ENCODE results near the gene RWDD3.

RWDD3 gene

DNA sequence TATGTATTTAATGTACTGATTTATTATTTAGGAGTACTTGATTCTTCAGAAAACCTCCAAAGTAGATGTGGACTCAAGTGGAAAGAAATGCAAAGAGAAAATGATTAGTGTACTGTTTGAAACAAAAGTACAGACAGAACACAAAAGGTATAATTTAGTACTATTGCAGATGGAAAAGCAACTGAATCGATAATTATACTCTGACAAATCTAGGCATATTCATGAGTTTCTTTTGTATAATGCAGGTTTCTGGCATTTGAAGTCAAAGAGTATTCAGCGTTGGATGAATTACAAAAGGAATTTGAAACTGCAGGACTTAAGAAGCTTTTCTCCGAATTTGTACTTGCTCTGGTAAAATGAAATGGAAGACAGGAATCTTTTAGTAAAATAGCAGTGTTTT, 12.5 kb downstream of the RWDD3 start:
- TF ChIP-seq, protein P1, sequence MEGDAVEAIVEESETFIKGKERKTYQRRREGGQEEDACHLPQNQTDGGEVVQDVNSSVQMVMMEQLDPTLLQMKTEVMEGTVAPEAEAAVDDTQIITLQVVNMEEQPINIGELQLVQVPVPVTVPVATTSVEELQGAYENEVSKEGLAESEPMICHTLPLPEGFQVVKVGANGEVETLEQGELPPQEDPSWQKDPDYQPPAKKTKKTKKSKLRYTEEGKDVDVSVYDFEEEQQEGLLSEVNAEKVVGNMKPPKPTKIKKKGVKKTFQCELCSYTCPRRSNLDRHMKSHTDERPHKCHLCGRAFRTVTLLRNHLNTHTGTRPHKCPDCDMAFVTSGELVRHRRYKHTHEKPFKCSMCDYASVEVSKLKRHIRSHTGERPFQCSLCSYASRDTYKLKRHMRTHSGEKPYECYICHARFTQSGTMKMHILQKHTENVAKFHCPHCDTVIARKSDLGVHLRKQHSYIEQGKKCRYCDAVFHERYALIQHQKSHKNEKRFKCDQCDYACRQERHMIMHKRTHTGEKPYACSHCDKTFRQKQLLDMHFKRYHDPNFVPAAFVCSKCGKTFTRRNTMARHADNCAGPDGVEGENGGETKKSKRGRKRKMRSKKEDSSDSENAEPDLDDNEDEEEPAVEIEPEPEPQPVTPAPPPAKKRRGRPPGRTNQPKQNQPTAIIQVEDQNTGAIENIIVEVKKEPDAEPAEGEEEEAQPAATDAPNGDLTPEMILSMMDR (IDR thresholded peaks at IDR 0.05; ENCODE audit: low read depth, low read length) = no peak
- no peak for DNase-seq (ENCODE audit: extremely low read depth, low read depth)

GRCh38 chr1:95247607-95248006, 13.6 kb downstream of the RWDD3 start:
- TF ChIP-seq, protein P1 (IDR thresholded peaks at IDR 0.05; ENCODE audit: low read depth, low read length) = no peak
- no peak for DNase-seq (ENCODE audit: extremely low read depth, low read depth)

DNA sequence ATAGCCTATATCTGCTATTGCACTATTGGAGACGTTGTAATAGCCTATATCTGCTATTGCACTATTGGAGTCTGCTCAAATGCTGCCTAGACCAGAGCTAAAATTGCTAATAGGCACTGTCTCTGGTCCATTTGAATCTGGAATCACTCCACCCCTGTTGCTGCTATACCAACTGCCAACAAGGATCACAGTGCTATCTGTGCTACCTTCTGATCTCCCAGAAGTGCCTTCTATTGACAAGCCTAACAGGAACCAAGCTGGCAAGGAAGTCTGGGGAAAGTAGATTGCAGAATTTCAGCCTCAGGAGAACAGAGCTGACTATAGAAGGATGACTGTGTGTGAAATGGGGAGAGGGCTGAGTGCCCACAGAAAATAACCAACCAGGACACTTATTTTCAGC, 15.9 kb downstream of the RWDD3 start:
- TF ChIP-seq, protein P1 (IDR thresholded peaks at IDR 0.05; ENCODE audit: low read depth, low read length) = no peak
- DNase-seq (ENCODE audit: extremely low read depth, low read depth) = no peak

DNA sequence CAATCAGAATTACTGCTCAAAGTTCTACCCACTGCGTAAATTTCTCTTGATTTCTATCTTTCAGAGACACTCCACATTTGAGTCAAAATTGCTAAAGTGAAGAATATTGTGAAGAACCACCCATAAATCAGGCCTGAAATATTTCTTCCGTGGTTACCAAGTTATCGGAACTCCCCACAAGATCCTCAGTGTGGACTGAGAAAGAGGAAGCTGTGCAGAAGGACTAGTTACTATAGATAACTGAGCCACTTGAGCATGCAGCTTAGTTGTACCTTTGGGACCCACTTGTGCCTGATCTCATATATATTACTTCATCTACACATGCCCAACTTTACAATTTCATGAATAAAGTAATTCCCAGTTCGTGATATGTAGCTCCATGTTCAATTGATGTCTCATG, 18.4 kb downstream of the RWDD3 start:
- TF ChIP-seq, protein P1 (IDR thresholded peaks at IDR 0.05; ENCODE audit: low read depth, low read length) = no peak
- no peak for DNase-seq (ENCODE audit: extremely low read depth, low read depth)

DNA sequence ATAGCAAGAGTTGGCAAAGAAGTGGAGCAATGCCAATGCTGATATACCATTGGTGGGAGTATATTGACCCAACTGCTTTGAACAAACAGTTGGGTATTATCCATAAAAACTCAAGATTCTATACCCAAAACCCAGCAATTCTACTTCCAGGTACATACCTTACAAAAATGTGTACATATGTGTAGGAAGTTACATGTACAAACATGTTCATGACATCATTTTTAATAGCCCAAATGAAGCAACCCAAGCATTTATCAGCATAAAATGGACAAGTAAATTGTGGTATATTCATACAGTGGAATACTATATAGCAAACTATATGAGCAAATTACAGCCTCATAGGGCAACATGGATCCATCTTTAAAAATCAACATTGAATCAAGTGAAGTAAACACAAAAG, 20.9 kb downstream of the RWDD3 start:
- DNase-seq (ENCODE audit: extremely low read depth, low read depth) = no peak
- TF ChIP-seq, protein P1 (IDR thresholded peaks at IDR 0.05; ENCODE audit: low read depth, low read length) = no peak

GRCh38 chr1:95255826-95256225, 21.8 kb downstream of the RWDD3 start:
- TF ChIP-seq, protein P1 (IDR thresholded peaks at IDR 0.05; ENCODE audit: low read depth, low read length) = no peak
- DNase-seq (ENCODE audit: extremely low read depth, low read depth) = no peak

DNA sequence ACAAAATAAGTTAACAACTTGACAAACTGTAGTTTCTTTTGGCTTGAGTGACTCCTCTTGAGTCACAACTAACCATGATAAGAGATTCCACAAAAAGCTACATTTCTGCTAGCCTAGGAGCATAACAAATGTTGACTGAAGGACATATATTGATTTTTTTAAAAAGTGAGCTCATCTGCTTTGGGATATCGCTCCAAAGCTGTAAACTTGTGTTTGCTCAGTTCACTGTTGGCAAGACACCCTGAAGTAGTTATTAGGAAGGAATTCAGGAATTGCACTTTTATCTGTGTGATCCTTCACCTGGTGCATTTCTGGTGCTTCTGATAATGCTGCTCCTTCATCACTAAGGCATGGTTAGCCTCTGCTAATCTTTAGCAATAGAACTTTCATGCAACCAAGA, 23.7 kb downstream of the RWDD3 start:
- TF ChIP-seq, protein P1 (IDR thresholded peaks at IDR 0.05; ENCODE audit: low read depth, low read length) = no peak
- DNase-seq (ENCODE audit: extremely low read depth, low read depth) = no peak

Data from AG09319 (cell line).